Calu3 (cell line): ENCODE data around the gene RETREG1. TPM values are rescaled to one million over a fixed set of nuclear protein-coding genes. Genes with fewer than 3 reads are reported as not detected.

Source experiments
- BruUV-seq: library from RNA; stranded (reverse); fragments of 400-500 nt; replicated peaks from 2 replicates; lab custom pipeline; 2021; lab: Mats Ljungman, UMichigan
- CTCF ChIA-PET: fragments of 300-600 bp; sonication (Branson Sonifier 250); formaldehyde crosslinking; loops from one replicate; lab custom pipeline; 2022; ENCODE audit warnings: antibody characterized with exemption; lab: Charles Lee
- DNase-seq: peaks from one replicate; pipeline ENCODE4 v3.0.0; 2022
- H3K27ac Mint-ChIP-seq: one replicate; pipeline ENCODE4 v1.8.0; 2022; ENCODE audit warnings: mixed read lengths; ENCODE audit not compliant: unreplicated experiment
- H3K27me3 Mint-ChIP-seq: one replicate; pipeline ENCODE4 v1.8.0; 2022; ENCODE audit warnings: mixed read lengths; ENCODE audit not compliant: unreplicated experiment
- H3K36me3 Mint-ChIP-seq: one replicate; pipeline ENCODE4 v1.8.0; 2022; ENCODE audit warnings: mild to moderate bottlenecking, moderate library complexity, mixed read lengths; ENCODE audit not compliant: insufficient read depth, unreplicated experiment
- H3K4me1 Mint-ChIP-seq: one replicate; pipeline ENCODE4 v1.8.0; 2022; ENCODE audit warnings: mild to moderate bottlenecking, low read depth, mixed read lengths; ENCODE audit not compliant: unreplicated experiment
- H3K4me3 Mint-ChIP-seq: one replicate; pipeline ENCODE4 v1.8.0; 2022; ENCODE audit warnings: mild to moderate bottlenecking, low read depth, moderate library complexity, mixed read lengths; ENCODE audit not compliant: unreplicated experiment
- H3K9me3 Mint-ChIP-seq: one replicate; pipeline ENCODE4 v1.8.0; 2022; ENCODE audit warnings: low read depth, mixed read lengths; ENCODE audit not compliant: unreplicated experiment
- CTCF ChIP-seq: fragments of 200-600 bp; IDR thresholded peaks from one replicate; pipeline ENCODE4 v1.8.0; 2022; ENCODE audit warnings: antibody characterized with exemption; ENCODE audit not compliant: unreplicated experiment
- intact Hi-C: fragments of 100-400 bp; cut with micrococcal nuclease; formaldehyde crosslinking; loops from one replicate; pipeline ENCODE4 v1.10.0; 2022; ENCODE audit not compliant: unreplicated experiment
- total RNA-seq: library from RNA; stranded (reverse); gene quantifications from 2 replicates; pipeline ENCODE4 v1.2.3, GENCODE V29; 2022

RETREG1 gene
- total RNA-seq, 1 experiment from 2014 or later = 12.0 TPM

- H3K9me3 Mint-ChIP-seq = no peaks in the 10 kb centered on the region
- no peak overlapping the region for H3K27ac Mint-ChIP-seq
- BruUV-seq = no TSS peak
- DNase-seq = no peak
- no peak overlapping the region for H3K4me3 Mint-ChIP-seq
- H3K27me3 Mint-ChIP-seq = peaks cover 19% of the 10 kb centered on the region
- CTCF ChIA-PET = no interaction called here
- intact Hi-C loops = no loop called here
- no peaks in the 10 kb centered on the region for H3K4me1 Mint-ChIP-seq
- H3K36me3 Mint-ChIP-seq = no peaks in the 10 kb centered on the region
- no peak for TF ChIP-seq CTCF
These were observed 16.4 kb downstream of the RETREG1 start for GRCh38 chr5:16600397-16600796.

- Mint-ChIP-seq H3K4me3 (no peak overlapping the region), H3K27ac (no peak overlapping the region), H3K36me3 (no peaks in the 10 kb centered on the region), H3K27me3 (peaks cover 15% of the 10 kb centered on the region), H3K4me1 (no peaks in the 10 kb centered on the region), H3K9me3 (no peaks in the 10 kb centered on the region)
- no peak for DNase-seq
- no TSS peak for BruUV-seq
- CTCF ChIA-PET = no interaction called here
- TF ChIP-seq CTCF = no peak
- intact Hi-C loops = no loop called here
These were observed 18.7 kb downstream of the RETREG1 start for GRCh38 chr5:16597946-16598694.

- Mint-ChIP-seq H3K27ac (no peak overlapping the region), H3K4me1 (no peaks in the 10 kb centered on the region), H3K36me3 (no peaks in the 10 kb centered on the region), H3K9me3 (no peaks in the 10 kb centered on the region), H3K27me3 (peaks cover 30% of the 10 kb centered on the region), H3K4me3 (no peak overlapping the region)
- BruUV-seq = no TSS peak
- intact Hi-C loops = no loop called here
- CTCF ChIA-PET = interaction anchor here (0.5 kb wide), 1 partner anchor 74 kb away, joined by 3 read pairs; no protein-coding TSS in a partner anchor
- no peak for DNase-seq
- TF ChIP-seq CTCF = no peak
These were observed 20.2 kb downstream of the RETREG1 start for GRCh38 chr5:16596581-16596940.

GRCh38 chr5:16595881-16596580 lies 20.8 kb downstream of the RETREG1 start:
- TF ChIP-seq CTCF = no peak
- no TSS peak for BruUV-seq
- Mint-ChIP-seq H3K27me3 (peaks cover 36% of the 10 kb centered on the region), H3K4me1 (no peaks in the 10 kb centered on the region), H3K4me3 (no peak overlapping the region), H3K27ac (no peak overlapping the region), H3K9me3 (no peaks in the 10 kb centered on the region), H3K36me3 (no peaks in the 10 kb centered on the region)
- intact Hi-C loops = no loop called here
- CTCF ChIA-PET = interaction anchor here (0.5 kb wide), 1 partner anchor 73 kb away, joined by 3 read pairs; no protein-coding TSS in a partner anchor
- no peak for DNase-seq
